ENCODE measurements around the gene TENM3.

Gene TENM3

GRCh38 chr4:182843808-182844325, 600.7 kb downstream of the TENM3 start:
- TF ChIP-seq CTCF (IDR thresholded peaks at IDR 0.05; ENCODE audit: control insufficient read depth, insufficient read depth, low read depth, low read length, missing control alignments), result no peak
- no peak for DNase-seq (ENCODE audit: low read depth)
- no peak overlapping the region for H3K4me3 ChIP-seq (ENCODE audit: control insufficient read depth, low read depth, low read length)

- no peak for DNase-seq (ENCODE audit: low read depth)
- no peak for TF ChIP-seq CTCF (IDR thresholded peaks at IDR 0.05; ENCODE audit: control insufficient read depth, insufficient read depth, low read depth, low read length, missing control alignments)
- no peak overlapping the region for H3K4me3 ChIP-seq (ENCODE audit: control insufficient read depth, low read depth, low read length)
These were observed 602.4 kb downstream of the TENM3 start for GRCh38 chr4:182845618-182846017.

GRCh38 chr4:182846036-182846435, 602.8 kb downstream of the TENM3 start:
- no peak for TF ChIP-seq CTCF (IDR thresholded peaks at IDR 0.05; ENCODE audit: control insufficient read depth, insufficient read depth, low read depth, low read length, missing control alignments)
- no peak for DNase-seq (ENCODE audit: low read depth)
- H3K4me3 ChIP-seq (ENCODE audit: control insufficient read depth, low read depth, low read length), result no peak overlapping the region

- DNase-seq (ENCODE audit: low read depth), result no peak
- TF ChIP-seq CTCF (IDR thresholded peaks at IDR 0.05; ENCODE audit: control insufficient read depth, insufficient read depth, low read depth, low read length, missing control alignments), result no peak
- H3K4me3 ChIP-seq (ENCODE audit: control insufficient read depth, low read depth, low read length), result no peak overlapping the region
These were observed 604.6 kb downstream of the TENM3 start for GRCh38 chr4:182847576-182848450.

- H3K4me3 ChIP-seq (ENCODE audit: control insufficient read depth, low read depth, low read length), result no peak overlapping the region
- no peak for DNase-seq (ENCODE audit: low read depth)
- TF ChIP-seq CTCF (IDR thresholded peaks at IDR 0.05; ENCODE audit: control insufficient read depth, insufficient read depth, low read depth, low read length, missing control alignments), result no peak
These were observed 605.5 kb downstream of the TENM3 start for GRCh38 chr4:182848685-182849084.
